ENCODE measurements around the gene CGNL1.

CGNL1 gene

GRCh38 chr15:57561041-57561711 lies 184.9 kb downstream of the CGNL1 start:
- Mint-ChIP-seq H3K4me1 (ENCODE audit: low read depth) (peaks cover 37% of the 10 kb centered on the region), H3K27ac (peak overlapping the region; percentile 86), H3K36me3 (ENCODE audit: low read depth) (no peaks in the 10 kb centered on the region), H3K27me3 (peaks cover 27% of the 10 kb centered on the region), H3K9me3 (no peaks in the 10 kb centered on the region), H3K4me3 (peak overlapping the region; percentile 32)
- intact Hi-C loops (cut with micrococcal nuclease), result loop anchor here (2.0 to 10.0 kb wide), 5 partner anchors 28 to 584 kb away; partner anchors contain the start of gene POLR2M

GRCh38 chr15:57562196-57562769 lies 186.0 kb downstream of the CGNL1 start:
- peaks cover 27% of the 10 kb centered on the region for H3K27me3 Mint-ChIP-seq
- H3K9me3 Mint-ChIP-seq, result no peaks in the 10 kb centered on the region
- H3K36me3 Mint-ChIP-seq (ENCODE audit: low read depth), result no peaks in the 10 kb centered on the region
- H3K4me3 Mint-ChIP-seq, result no peak overlapping the region
- peak overlapping the region; percentile 86 for H3K27ac Mint-ChIP-seq
- H3K4me1 Mint-ChIP-seq (ENCODE audit: low read depth), result peaks cover 37% of the 10 kb centered on the region
- intact Hi-C loops (cut with micrococcal nuclease), result loop anchor here (10.0 kb wide), 2 partner anchors 513 to 583 kb away; no protein-coding TSS in a partner anchor

GRCh38 chr15:57563416-57563815 lies 187.1 kb downstream of the CGNL1 start:
- Mint-ChIP-seq H3K9me3 (no peaks in the 10 kb centered on the region), H3K27me3 (peaks cover 27% of the 10 kb centered on the region), H3K27ac (peak overlapping the region; percentile 86), H3K36me3 (ENCODE audit: low read depth) (no peaks in the 10 kb centered on the region), H3K4me3 (no peak overlapping the region), H3K4me1 (ENCODE audit: low read depth) (peaks cover 37% of the 10 kb centered on the region)
- intact Hi-C loops (cut with micrococcal nuclease), result loop anchor here (10.0 kb wide), 2 partner anchors 511 to 581 kb away; no protein-coding TSS in a partner anchor

GRCh38 chr15:57565311-57565710 lies 189.0 kb downstream of the CGNL1 start:
- intact Hi-C loops (cut with micrococcal nuclease), result loop anchor here (10.0 kb wide), 2 partner anchors 509 to 579 kb away; no protein-coding TSS in a partner anchor
- Mint-ChIP-seq H3K4me3 (peak overlapping the region; percentile 47), H3K27me3 (peaks cover 22% of the 10 kb centered on the region)

DNA sequence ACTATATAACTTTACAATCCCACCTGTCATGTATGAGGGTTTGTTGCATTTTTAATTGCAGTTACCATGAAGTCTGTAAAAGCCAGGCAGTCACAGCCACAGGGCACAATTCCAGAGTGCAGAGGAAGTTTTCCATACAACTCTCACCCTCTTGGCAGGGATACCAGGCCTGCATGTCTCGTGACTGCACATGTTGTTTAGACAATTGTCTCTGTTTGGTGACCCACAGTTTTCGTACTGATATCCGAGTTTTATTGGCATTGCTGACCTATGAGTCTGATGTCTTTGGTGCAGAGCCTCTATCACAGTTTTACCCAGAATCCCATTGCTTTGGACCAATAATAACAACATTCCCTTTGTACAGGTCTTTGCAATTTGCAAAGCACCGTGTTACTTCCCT lies 190.5 kb downstream of the CGNL1 start:
- Mint-ChIP-seq H3K36me3 (ENCODE audit: low read depth) (no peaks in the 10 kb centered on the region), H3K27me3 (peaks cover 21% of the 10 kb centered on the region), H3K27ac (no peak overlapping the region), H3K9me3 (no peaks in the 10 kb centered on the region), H3K4me3 (no peak overlapping the region), H3K4me1 (ENCODE audit: low read depth) (peaks cover 50% of the 10 kb centered on the region)
- intact Hi-C loops (cut with micrococcal nuclease), result loop anchor here (10.0 kb wide), 2 partner anchors 508 to 578 kb away; no protein-coding TSS in a partner anchor

More at GRCh38 chr15:57565311-57565710, 189.0 kb downstream of the CGNL1 start:
- no peaks in the 10 kb centered on the region for H3K36me3 Mint-ChIP-seq (ENCODE audit: low read depth)
- peak overlapping the region; percentile 82 for H3K27ac Mint-ChIP-seq
- H3K9me3 Mint-ChIP-seq, result no peaks in the 10 kb centered on the region
- peaks cover 45% of the 10 kb centered on the region for H3K4me1 Mint-ChIP-seq (ENCODE audit: low read depth)

GRCh38 chr15:57567891-57568290 lies 191.6 kb downstream of the CGNL1 start:
- Mint-ChIP-seq H3K9me3 (no peaks in the 10 kb centered on the region), H3K36me3 (ENCODE audit: low read depth) (no peaks in the 10 kb centered on the region), H3K4me3 (no peak overlapping the region), H3K27me3 (peaks cover 16% of the 10 kb centered on the region), H3K4me1 (ENCODE audit: low read depth) (peaks cover 44% of the 10 kb centered on the region), H3K27ac (no peak overlapping the region)
- intact Hi-C loops (cut with micrococcal nuclease), result loop anchor here (10.0 kb wide), 2 partner anchors 507 to 577 kb away; no protein-coding TSS in a partner anchor

GRCh38 chr15:57568299-57568698 lies 192.0 kb downstream of the CGNL1 start:
- intact Hi-C loops (cut with micrococcal nuclease), result loop anchor here (10.0 kb wide), 2 partner anchors 507 to 577 kb away; no protein-coding TSS in a partner anchor
- Mint-ChIP-seq H3K27ac (no peak overlapping the region), H3K4me1 (ENCODE audit: low read depth) (peaks cover 40% of the 10 kb centered on the region), H3K4me3 (no peak overlapping the region), H3K27me3 (peaks cover 13% of the 10 kb centered on the region), H3K36me3 (ENCODE audit: low read depth) (no peaks in the 10 kb centered on the region), H3K9me3 (no peaks in the 10 kb centered on the region)

DNA sequence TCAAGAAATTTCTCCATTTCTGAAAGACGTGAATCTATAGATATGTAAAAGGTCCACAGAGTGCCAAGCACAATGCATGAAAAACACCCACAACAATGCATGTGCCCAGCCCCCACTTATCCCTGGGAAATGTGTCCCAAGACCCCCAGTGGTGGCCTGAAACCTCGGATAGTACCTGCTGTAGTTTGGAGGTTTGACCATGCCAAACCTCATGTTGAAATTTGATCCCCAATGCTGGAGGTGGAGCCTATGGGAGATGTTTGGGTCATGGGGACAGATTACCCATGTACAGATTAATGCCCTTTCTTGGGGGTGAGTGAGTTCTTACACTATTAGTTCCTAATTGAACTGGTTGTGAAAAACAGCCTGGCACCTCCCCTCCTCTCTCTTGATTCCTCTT lies 194.0 kb downstream of the CGNL1 start:
- peaks cover 5% of the 10 kb centered on the region for H3K27me3 Mint-ChIP-seq
- no peaks in the 10 kb centered on the region for H3K36me3 Mint-ChIP-seq (ENCODE audit: low read depth)
- H3K27ac Mint-ChIP-seq, result peak overlapping the region; percentile 48
- H3K4me1 Mint-ChIP-seq (ENCODE audit: low read depth), result peaks cover 31% of the 10 kb centered on the region
- H3K4me3 Mint-ChIP-seq, result no peak overlapping the region
- intact Hi-C loops (cut with micrococcal nuclease), result no loop called here
- no peaks in the 10 kb centered on the region for H3K9me3 Mint-ChIP-seq

DNA sequence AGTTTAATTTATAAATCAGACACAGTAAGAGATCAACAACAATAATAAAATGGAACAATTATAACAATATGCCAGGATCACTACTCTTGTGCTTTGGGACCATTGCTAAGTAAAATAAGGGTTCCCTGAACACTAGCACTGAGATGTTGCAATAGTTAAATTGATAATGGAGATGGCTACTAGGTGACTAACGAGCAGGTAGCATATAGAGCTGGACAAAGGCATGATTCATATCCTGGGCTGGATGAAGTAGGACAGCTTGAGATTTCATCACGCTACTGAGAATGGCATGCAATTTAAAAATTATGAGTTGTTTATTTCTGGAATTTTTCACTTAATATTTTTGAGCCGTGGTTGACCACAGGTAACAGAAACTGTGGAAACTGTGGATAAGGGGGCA lies 194.7 kb downstream of the CGNL1 start:
- Mint-ChIP-seq H3K4me1 (ENCODE audit: low read depth) (peaks cover 27% of the 10 kb centered on the region), H3K9me3 (no peaks in the 10 kb centered on the region), H3K27me3 (no peaks in the 10 kb centered on the region), H3K27ac (peak overlapping the region; percentile 48), H3K4me3 (no peak overlapping the region), H3K36me3 (ENCODE audit: low read depth) (no peaks in the 10 kb centered on the region)
- intact Hi-C loops (cut with micrococcal nuclease), result no loop called here

GRCh38 chr15:57571725-57572124 lies 195.4 kb downstream of the CGNL1 start:
- Mint-ChIP-seq H3K4me1 (ENCODE audit: low read depth) (peaks cover 27% of the 10 kb centered on the region), H3K9me3 (no peaks in the 10 kb centered on the region), H3K4me3 (no peak overlapping the region), H3K27me3 (no peaks in the 10 kb centered on the region), H3K36me3 (ENCODE audit: low read depth) (no peaks in the 10 kb centered on the region), H3K27ac (no peak overlapping the region)
- intact Hi-C loops (cut with micrococcal nuclease), result no loop called here

- no peak overlapping the region for H3K4me3 Mint-ChIP-seq
- intact Hi-C loops (cut with micrococcal nuclease), result no loop called here
- H3K36me3 Mint-ChIP-seq (ENCODE audit: low read depth), result no peaks in the 10 kb centered on the region
- H3K9me3 Mint-ChIP-seq, result no peaks in the 10 kb centered on the region
- peaks cover 29% of the 10 kb centered on the region for H3K4me1 Mint-ChIP-seq (ENCODE audit: low read depth)
- H3K27me3 Mint-ChIP-seq, result peaks cover 2% of the 10 kb centered on the region
- H3K27ac Mint-ChIP-seq, result no peak overlapping the region
These were observed 196.2 kb downstream of the CGNL1 start for GRCh38 chr15:57572468-57572867.

GRCh38 chr15:57573151-57573550 lies 196.8 kb downstream of the CGNL1 start:
- Mint-ChIP-seq H3K9me3 (no peaks in the 10 kb centered on the region), H3K4me3 (no peak overlapping the region), H3K27ac (no peak overlapping the region), H3K36me3 (ENCODE audit: low read depth) (no peaks in the 10 kb centered on the region), H3K4me1 (ENCODE audit: low read depth) (peaks cover 36% of the 10 kb centered on the region), H3K27me3 (peaks cover 2% of the 10 kb centered on the region)
- intact Hi-C loops (cut with micrococcal nuclease), result no loop called here

DNA sequence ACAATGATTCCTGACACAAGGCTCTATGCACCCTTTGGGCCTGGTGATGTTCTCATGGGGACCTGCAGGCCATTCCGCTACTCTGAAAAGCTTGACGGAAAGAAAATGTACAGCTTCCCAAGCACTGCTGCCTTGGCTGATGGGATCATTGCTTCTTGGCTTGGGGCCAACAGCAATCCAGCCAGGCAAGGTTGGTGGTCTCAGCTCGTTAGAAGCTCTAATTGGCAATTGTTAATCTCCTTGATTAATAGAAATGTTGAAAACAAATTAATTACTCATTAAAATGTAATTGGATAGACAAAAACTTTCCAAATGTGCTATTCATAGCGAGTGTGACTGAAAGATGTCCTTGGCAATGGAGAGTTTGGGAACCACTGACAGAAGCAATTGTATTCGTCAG lies 199.1 kb downstream of the CGNL1 start:
- Mint-ChIP-seq H3K27ac (no peak overlapping the region), H3K36me3 (ENCODE audit: low read depth) (no peaks in the 10 kb centered on the region), H3K4me3 (no peak overlapping the region), H3K4me1 (ENCODE audit: low read depth) (peaks cover 38% of the 10 kb centered on the region), H3K9me3 (no peaks in the 10 kb centered on the region), H3K27me3 (peaks cover 15% of the 10 kb centered on the region)
- intact Hi-C loops (cut with micrococcal nuclease), result no loop called here

DNA sequence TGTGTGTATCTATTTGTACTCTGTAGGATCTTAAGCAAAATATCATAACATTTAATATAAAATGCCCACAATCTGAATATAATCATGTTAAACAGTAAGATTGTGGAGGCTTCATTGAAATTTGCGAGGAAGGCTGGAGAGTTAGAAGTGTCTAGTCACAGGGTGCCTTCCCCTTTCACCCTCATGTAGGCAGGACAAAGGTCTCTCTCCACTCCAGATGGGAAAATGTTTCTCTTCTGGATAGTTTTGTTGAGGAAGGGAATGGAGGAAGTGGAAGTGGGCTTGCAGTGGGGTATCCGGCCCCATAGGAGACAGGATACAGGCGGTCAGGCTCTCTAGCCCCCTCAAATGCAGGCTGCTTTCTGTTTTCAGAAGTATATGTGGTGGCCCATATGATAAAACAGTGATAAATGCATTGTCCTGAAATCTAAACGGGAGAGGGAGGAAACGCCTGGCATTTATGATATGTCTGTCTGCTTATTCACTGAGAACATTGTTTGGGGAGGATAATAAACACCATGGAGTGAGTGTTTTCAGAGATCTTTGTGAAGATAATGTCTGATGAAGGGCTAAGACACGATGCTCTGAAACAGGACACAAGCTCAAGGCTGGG lies 202.1 kb downstream of the CGNL1 start:
- Mint-ChIP-seq H3K36me3 (ENCODE audit: low read depth) (peaks cover 8% of the 10 kb centered on the region), H3K4me1 (ENCODE audit: low read depth) (peaks cover 21% of the 10 kb centered on the region), H3K9me3 (peaks cover 10% of the 10 kb centered on the region), H3K27me3 (peaks cover 25% of the 10 kb centered on the region), H3K4me3 (no peak overlapping the region), H3K27ac (peak overlapping the region; percentile 70)
- intact Hi-C loops (cut with micrococcal nuclease), result no loop called here

Data from dendritic cell treated with granulocyte-macrophage colony-stimulating factor and Interleukin-4, amounts not matched to agents 40 ng/mL and 50 ng/mL, for 4 days (primary cell).